ENCODE data around the gene GRAMD1A. TPM values are rescaled to one million over a fixed set of nuclear protein-coding genes. Genes with fewer than 3 reads are reported as not detected.
"Not testable (repeated sequence)": the region's sequence is repeated elsewhere in the genome, so short reads cannot be mapped to it uniquely, and the experiment has no call there.

Gene GRAMD1A
- polyA plus RNA-seq, 1 donor from 2014 or later: 18.1 TPM

DNA sequence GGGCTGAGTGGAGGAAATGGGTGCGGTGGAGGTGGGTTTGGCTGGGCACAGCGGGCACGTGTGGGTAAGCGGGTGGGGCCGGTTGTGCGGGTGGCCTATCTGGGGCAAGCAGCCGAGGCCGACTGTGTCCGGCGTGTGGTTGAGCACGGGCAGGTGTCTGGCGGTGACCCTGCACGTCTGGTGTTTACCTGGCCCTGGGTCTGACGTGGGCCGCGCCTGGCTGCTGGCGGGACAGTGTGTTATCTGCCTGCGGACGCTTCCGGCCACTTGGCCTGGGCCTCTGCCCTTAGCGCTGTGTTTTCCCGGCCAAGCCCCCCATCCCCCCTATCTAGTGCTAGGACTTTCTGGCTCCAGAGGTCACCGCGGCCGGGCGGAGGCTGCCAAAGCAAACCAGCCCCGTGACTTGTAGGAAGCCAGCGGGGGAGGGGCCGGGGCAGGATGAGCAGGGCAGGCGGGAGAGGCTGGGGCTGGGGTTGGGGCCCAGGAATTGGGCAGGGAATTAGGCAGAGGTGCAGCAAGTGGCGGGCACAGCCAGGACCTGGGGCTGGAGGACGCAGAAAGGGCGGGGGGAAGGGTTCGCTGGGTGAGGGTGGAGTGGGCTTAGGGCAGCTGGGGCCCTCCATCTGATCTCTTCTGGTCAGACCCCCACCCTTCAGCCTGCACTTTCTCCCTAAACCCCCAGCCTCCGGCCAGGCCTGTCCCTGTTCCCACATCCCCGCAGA lies 40.9 kb downstream of the GRAMD1A start:
- Mint-ChIP-seq H3K36me3 (no peaks in the 10 kb centered on the region), H3K27me3 (peaks cover 11% of the 10 kb centered on the region), H3K27ac (peak overlapping the region in 1 of 3 donors; percentile 5), H3K4me3 (peak overlapping the region in 3 of 4 donors; percentile 75 to 93 (median 78)), H3K9me3 (no peaks in the 10 kb centered on the region), H3K4me1 (peaks cover 22 to 31% (median 26%) of the 10 kb centered on the region in 3 donors)

DNA sequence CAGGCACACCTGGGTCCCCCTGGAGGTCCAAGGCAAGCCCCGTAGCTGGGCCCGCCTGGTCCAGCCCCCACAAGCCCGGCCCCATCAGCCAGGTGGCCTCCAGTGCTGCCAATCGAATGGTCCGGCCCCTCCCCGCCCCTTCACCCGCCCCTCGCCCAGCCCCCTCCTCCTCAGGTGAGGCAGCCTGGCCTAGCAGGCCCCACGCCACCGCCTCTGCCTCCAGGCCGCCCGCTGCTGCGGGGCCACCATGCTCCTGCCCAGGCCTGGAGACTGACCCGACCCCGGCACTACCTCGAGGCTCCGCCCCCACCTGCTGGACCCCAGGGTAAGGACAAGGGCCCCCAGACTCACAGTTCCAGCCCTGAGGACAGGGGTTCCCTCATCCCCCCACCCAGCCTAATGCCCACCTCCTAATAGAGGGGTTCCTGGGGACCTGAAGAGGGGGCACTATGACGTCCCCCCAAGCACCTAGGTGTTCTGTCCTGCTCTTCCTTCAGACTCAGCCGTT lies 41.5 kb downstream of the GRAMD1A start, which contains the start of gene HPN:
HPN (plus strand) TSS at position 174 of the 508 bp plus-strand sequence. CDS start 786 bp downstream, outside the sequence.
- H3K4me1 Mint-ChIP-seq: peaks cover 22 to 31% (median 26%) of the 10 kb centered on the region in 3 donors
- H3K27me3 Mint-ChIP-seq: peaks cover 11% of the 10 kb centered on the region
- peak within 1 kb of the TSS in 1 of 3 donors; percentile 5 for H3K27ac Mint-ChIP-seq
- H3K9me3 Mint-ChIP-seq: no peaks in the 10 kb centered on the region
- peak within 1 kb of the TSS in 3 of 4 donors; percentile 75 to 93 (median 78) for H3K4me3 Mint-ChIP-seq
- no peaks in the 10 kb centered on the region for H3K36me3 Mint-ChIP-seq

DNA sequence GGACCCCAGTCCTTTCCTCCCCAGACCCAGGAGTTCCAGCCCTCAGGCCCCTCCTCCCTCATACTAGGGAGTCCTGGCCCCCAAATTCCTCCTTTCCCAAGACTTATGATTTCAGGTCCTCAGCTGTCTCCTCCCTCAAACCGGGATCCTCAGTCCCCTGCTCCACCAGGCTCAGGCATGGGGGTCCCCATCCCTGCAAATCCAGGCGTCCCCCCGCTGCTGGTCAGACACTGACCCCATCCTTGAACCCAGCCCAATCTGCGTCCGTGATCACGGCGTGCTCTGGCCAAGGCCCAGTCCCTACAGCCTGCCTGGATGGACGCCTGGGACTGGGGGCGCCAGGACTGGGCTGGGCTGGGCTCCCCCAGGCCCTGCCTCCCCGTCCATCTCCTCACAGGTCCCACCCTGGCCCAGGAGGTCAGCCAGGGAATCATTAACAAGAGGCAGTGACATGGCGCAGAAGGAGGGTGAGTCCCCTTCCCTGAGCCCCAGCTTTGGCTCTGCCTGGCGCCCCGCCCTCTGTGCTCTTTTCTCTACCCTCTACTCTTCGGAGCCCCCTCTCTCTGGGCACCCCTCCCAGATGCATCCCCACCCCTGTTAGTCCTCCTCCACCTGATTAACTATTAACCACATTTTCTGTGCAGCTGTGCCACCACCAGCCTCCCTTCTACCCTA lies 42.1 kb downstream of the GRAMD1A start:
- H3K27me3 Mint-ChIP-seq: peaks cover 11% of the 10 kb centered on the region
- H3K4me3 Mint-ChIP-seq: peak overlapping the region in 1 of 4 donors; percentile 60
- no peak overlapping the region for H3K27ac Mint-ChIP-seq
- no peaks in the 10 kb centered on the region for H3K36me3 Mint-ChIP-seq
- H3K4me1 Mint-ChIP-seq: peaks cover 22 to 31% (median 26%) of the 10 kb centered on the region in 3 donors
- H3K9me3 Mint-ChIP-seq: no peaks in the 10 kb centered on the region

DNA sequence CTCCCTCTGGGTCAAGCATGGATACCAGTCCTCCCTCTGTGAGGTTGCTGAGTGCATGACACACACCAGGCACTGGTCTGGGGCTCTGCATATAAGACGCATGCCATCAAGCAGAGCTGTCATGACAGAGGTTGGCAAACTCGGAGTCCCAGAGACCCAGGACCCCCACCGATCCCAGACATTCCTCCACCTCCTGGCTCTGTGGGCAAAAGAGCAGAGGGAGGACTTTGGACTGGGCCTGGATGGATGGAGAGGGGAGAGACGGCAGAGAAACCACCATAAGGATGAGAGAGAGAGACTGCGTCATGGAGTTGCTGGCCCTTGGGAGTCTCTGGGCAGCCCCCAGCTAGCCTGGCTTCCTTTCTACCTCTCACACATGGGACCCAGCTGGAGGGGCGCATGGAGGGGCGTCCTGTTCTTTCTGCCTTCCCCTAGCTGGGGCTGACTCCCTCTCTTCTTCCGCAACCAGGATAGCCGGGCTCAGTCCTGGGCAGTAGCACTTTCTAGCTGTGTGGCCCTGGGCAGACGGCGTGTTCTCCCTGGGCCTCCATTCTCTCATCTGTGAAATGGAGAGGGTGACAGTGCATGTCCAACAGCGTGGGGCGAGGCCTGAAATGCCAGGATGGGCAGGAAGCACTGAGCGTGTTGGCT lies 43.0 kb downstream of the GRAMD1A start:
- H3K4me1 Mint-ChIP-seq: peaks cover 20 to 25% (median 21%) of the 10 kb centered on the region in 3 donors
- no peaks in the 10 kb centered on the region for H3K9me3 Mint-ChIP-seq
- no peaks in the 10 kb centered on the region for H3K36me3 Mint-ChIP-seq
- H3K27me3 Mint-ChIP-seq: peaks cover 11% of the 10 kb centered on the region
- peak overlapping the region in 1 of 4 donors; percentile 33 for H3K4me3 Mint-ChIP-seq
- H3K27ac Mint-ChIP-seq: no peak overlapping the region

DNA sequence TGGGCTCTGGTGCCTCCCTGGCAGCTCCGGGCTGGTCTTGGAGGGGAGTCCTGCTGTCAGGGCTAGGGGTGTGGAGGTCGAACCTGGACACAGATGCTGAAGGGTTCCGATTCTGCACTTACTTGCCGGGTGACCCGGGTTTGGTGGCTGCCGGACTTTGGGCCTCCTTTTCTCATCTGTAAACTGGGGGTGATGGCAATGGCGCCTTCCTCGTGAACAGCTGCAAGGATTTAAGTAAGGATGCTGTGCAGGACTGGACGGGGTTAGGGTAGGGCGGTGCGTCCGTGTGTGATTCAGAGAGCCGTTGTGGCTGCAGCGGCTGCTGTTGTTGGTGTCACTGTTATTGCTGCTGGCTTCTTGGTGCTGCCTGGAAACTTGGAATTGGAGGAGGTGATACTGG lies 43.8 kb downstream of the GRAMD1A start:
- Mint-ChIP-seq H3K27ac (peak overlapping the region in 1 of 3 donors; percentile 83), H3K27me3 (peaks cover 13% of the 10 kb centered on the region), H3K36me3 (no peaks in the 10 kb centered on the region), H3K4me3 (peak overlapping the region in 2 of 4 donors; percentile 9 to 51), H3K9me3 (no peaks in the 10 kb centered on the region), H3K4me1 (peaks cover 12 to 18% (median 17%) of the 10 kb centered on the region in 3 donors)

DNA sequence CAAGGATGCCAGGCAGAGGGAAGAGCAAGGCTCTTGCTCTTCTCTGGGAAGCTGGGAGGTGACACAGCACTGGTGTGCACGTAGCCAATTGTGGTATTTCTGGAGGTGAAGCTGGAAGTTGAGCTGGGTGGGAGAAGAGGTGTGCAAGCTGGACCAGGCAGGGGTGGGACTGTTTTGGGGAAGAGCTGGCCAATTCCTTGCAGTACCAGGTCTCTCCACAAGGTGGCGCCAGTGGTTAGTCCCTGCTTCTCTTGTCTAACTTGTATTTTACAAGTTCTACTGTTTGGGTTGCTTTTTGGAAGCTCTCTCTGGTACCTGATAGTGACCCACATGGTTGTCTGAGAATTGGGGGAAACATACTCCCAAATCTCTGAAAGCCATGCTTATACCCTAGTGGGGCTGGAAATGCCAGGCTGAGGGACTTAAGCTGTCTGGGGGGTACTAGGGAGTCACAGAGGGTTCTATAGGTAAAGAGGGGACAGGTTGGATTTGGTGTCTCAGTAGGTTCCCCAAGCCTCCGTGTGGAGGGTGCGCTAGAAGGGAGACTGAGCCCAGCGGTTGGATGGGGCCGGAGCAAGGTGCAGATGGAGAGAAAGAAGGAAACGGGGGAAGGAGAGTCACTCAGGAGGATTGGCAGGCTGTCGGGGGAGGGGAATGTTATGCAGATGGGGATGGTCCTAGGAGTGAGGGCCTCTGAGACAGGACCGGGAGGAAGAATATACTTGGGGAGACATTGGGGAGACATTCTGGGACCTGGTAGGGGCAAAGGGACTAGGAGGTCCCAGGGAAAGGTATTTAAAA lies 44.4 kb downstream of the GRAMD1A start:
- Mint-ChIP-seq H3K9me3 (no peaks in the 10 kb centered on the region), H3K4me3 (peak overlapping the region in 2 of 4 donors; percentile 9 to 51), H3K4me1 (peaks cover 8 to 16% (median 15%) of the 10 kb centered on the region in 3 donors), H3K36me3 (no peaks in the 10 kb centered on the region), H3K27ac (peak overlapping the region in 2 of 3 donors; percentile 6 to 83), H3K27me3 (peaks cover 13% of the 10 kb centered on the region)

DNA sequence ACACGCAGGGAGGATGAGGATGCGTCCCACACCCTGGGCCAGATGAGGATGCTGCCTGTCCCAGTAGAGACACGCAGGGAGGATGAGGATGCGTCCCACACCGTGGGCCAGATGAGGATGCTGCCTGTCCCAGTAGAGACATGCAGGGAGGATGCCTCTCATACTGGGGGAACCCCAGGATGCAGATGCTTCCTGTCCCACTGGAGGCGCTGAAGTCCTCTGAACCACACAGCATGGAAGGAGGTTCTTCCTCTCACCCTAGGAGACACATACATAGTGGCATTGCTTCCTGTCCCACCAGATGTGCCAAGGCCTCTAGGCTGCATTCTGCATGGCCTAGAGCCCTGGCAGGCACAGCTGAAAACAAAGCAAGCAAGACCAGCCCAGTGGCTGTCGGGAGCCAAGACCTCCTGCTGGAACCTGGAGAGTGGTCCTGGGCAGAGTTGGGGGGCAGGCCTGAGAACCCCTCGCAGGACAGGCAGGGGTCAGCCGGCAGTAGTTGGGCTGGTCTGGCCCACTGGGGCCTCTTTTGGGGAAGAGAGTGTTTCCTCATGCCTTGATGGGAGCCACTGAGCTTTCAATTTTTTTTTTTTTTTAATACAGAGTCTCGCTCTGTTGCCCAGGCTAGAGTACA lies 45.7 kb downstream of the GRAMD1A start:
- H3K27me3 Mint-ChIP-seq: peaks cover 6% of the 10 kb centered on the region
- peaks cover 8 to 11% (median 9%) of the 10 kb centered on the region in 3 donors for H3K4me1 Mint-ChIP-seq
- H3K9me3 Mint-ChIP-seq: no peaks in the 10 kb centered on the region
- H3K27ac Mint-ChIP-seq: no peak overlapping the region
- peak overlapping the region in 1 of 4 donors; percentile 9 for H3K4me3 Mint-ChIP-seq
- H3K36me3 Mint-ChIP-seq: no peaks in the 10 kb centered on the region

DNA sequence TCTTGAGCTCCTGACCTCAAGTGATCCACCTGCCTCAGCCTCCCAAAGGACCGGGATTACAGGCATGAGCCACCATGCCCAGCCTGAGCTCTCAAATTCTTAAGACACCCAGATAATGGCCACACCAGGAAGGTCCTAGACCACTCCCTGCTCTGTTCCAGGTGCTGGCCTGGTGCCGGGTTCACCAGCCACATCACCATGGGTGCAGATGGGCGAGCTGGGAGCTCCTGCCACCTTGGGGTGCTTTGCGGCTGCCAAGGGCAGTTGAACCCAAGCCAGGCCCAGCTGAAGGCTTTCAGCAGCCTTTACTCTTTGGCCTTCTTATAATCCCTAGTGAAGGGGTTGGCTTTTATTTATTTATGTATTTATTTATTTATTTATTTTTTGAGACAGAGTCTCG lies 46.3 kb downstream of the GRAMD1A start:
- Mint-ChIP-seq H3K9me3 (no peaks in the 10 kb centered on the region), H3K27me3 (peaks cover 4% of the 10 kb centered on the region), H3K27ac (peak overlapping the region in 1 of 3 donors; percentile 23), H3K4me3 (no peak overlapping the region), H3K36me3 (no peaks in the 10 kb centered on the region), H3K4me1 (peaks cover 8 to 9% (median 9%) of the 10 kb centered on the region in 3 donors)

DNA sequence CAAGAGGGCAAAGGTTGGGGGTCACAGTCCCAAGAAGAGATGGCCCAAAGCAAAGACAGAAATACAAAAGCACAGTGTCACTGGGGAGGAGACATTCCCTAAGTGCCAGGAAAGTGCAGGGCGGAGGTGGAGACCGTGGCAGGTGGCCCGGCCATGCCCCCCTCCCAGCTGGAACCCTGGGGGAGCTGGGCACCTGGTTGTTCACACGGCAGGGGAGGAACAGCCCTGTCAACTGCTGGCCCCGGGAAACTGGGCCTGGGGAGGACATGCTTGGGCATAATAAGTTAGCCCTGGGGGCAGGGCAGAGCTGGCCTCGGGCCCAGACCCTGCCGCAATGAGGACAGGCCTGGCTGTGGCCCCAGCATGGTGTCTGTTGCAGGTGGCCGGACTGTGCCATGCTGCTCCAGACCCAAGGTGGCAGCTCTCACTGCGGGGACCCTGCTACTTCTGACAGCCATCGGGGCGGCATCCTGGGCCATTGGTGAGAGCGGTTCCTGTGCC lies 48.8 kb downstream of the GRAMD1A start:
- Mint-ChIP-seq H3K27ac (peak overlapping the region in 1 of 3 donors; percentile 17), H3K27me3 (peaks cover 4% of the 10 kb centered on the region)

DNA sequence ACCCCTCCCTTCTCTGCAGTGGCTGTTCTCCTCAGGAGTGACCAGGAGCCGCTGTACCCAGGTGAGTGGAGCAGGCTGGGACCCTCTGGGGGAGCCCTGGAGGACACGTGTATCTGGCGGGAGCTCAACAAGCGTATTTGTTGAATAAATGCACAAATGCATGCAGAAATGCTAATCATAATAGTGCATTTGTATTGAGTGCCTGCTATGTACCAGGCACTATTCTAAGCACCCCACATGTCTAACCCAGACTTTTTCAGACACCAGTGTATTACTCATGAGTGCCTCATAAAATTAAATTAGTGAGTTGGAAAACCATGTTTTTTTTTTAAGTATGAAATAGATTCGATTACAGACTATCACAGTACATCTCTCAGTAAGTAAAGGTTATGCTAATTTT lies 49.3 kb downstream of the GRAMD1A start:
- peaks cover 4% of the 10 kb centered on the region for H3K27me3 Mint-ChIP-seq
- H3K27ac Mint-ChIP-seq: no peak overlapping the region
- no peak overlapping the region for H3K4me3 Mint-ChIP-seq
- peaks cover 0 to 1% (median 0%) of the 10 kb centered on the region in 3 donors for H3K9me3 Mint-ChIP-seq
- H3K36me3 Mint-ChIP-seq: no peaks in the 10 kb centered on the region
- H3K4me1 Mint-ChIP-seq: peaks cover 7 to 9% (median 8%) of the 10 kb centered on the region in 3 donors

More for the DNA sequence above, 48.8 kb downstream of the GRAMD1A start:
- peaks cover 0 to 1% (median 0%) of the 10 kb centered on the region in 3 donors for H3K9me3 Mint-ChIP-seq
- no peak overlapping the region for H3K4me3 Mint-ChIP-seq
- peaks cover 7 to 9% (median 8%) of the 10 kb centered on the region in 3 donors for H3K4me1 Mint-ChIP-seq
- H3K36me3 Mint-ChIP-seq: no peaks in the 10 kb centered on the region

DNA sequence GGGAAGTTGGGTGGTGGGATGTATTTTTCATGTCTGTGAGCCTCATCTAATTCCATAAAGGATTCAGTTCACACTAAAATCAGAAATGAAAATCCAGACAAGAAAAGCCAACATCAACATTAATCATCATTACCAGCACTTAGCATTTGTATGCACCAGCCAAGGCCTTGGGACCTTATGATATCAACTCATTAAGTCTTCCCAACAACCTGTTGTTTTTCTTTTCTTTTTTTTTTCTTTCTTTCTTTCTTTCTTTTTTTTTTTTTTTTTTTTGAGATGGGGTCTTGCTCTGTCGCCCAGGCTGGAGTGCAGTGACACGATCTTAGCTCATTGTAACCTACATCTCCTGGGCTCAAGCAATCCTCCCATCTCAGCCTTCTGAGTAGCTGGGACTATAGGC lies 50.5 kb downstream of the GRAMD1A start:
- not testable (repeated sequence) for H3K9me3 Mint-ChIP-seq, H3K27me3 Mint-ChIP-seq, H3K36me3 Mint-ChIP-seq, H3K4me3 Mint-ChIP-seq, H3K4me1 Mint-ChIP-seq
- peak overlapping the region in 1 of 3 donors; percentile 39 for H3K27ac Mint-ChIP-seq

DNA sequence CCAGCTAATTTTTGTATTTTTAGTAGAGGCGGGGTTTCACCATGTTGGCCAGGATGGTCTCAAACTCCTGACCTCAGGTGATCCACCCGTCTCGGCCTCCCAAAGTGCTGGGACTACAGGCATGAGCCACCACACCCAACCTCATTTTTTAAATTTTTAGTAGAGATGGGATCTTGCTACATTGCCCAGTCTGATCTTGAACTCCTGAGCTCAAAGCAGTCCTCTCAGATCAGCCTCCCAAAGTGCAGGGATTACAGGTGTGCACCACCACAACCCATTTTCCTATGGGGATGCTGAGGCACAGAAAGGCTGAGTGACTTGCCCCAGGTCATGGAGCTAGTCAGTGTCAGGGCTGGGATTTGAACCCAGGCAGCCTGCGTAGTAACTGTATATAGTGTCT lies 51.1 kb downstream of the GRAMD1A start:
- not testable (repeated sequence) for H3K9me3 Mint-ChIP-seq, H3K4me3 Mint-ChIP-seq, H3K27me3 Mint-ChIP-seq, H3K27ac Mint-ChIP-seq, H3K4me1 Mint-ChIP-seq, H3K36me3 Mint-ChIP-seq

DNA sequence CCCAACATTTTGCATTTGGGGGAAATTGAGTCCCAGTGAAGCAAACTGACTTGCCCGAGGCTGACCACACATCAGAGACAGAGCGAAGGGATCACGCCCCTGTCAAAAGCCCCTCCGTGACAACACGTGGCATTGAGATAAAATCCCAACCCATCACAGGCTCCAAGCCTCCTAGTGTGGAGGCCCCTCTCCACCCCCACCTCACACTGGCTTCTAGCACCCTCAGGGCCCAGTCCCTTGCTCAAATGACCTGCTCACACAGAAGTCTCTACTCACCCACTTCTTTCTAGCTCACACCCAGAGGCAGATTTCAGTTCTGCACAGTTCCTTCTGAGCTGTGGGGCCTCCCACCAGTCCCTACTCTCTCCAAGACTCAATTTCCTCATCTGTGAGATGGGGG lies 51.7 kb downstream of the GRAMD1A start:
- Mint-ChIP-seq H3K27ac (no peak overlapping the region), H3K4me1 (no peaks in the 10 kb centered on the region), H3K4me3 (no peak overlapping the region), H3K9me3 (peaks cover 0 to 1% (median 0%) of the 10 kb centered on the region in 3 donors), H3K36me3 (no peaks in the 10 kb centered on the region), H3K27me3 (peaks cover 5% of the 10 kb centered on the region)

Measured in IgD-negative memory B cell (primary cell).